Activated T-cell treated with anti-CD3 and anti-CD28 coated beads, Interleukin-2, amount 50 U/mL, for 48 hours (primary cell): ENCODE data around the gene APLNR.
A peak's percentile ranks its signal among the peaks of the same experiment; 100 is the strongest.
"Not testable (repeated sequence)": the region's sequence is repeated elsewhere in the genome, so short reads cannot be mapped to it uniquely, and the experiment has no call there.

Experiments
- DNase-seq, 2 experiments: peaks; one replicate each; pipeline ENCODE4 v3.0.0-alpha.2; 2020

APLNR gene

GRCh38 chr11:57237204-57237681, at the start of gene APLNR:
TSS of gene APLNR (minus strand) at chr11:57237250. CDS start at chr11:57237004, 246 bp downstream.
- DNase-seq = no peak

GRCh38 chr11:57283231-57283990, 46.4 kb upstream of the APLNR start:
- DNase-seq = no peak

DNA sequence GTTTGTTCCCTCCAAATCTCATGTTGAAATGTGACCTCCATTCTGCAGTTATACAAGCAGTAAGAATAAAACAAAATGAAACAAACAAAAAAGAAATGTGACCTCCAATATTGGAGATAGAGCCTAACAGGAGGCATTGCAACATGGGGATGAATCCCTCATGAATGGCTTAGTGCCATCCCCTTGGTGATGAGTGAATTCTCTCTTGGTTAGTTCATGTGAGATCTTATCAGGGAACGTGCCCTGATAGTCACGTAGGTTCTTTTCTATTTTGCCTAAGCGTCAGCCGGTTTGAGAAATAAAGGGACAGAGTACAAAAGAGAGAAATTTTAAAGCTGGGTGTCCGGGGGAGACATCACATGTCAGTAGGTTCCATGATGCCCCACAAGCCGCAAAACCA, 44.5 kb upstream of the APLNR start:
- not testable (repeated sequence) for DNase-seq

DNA sequence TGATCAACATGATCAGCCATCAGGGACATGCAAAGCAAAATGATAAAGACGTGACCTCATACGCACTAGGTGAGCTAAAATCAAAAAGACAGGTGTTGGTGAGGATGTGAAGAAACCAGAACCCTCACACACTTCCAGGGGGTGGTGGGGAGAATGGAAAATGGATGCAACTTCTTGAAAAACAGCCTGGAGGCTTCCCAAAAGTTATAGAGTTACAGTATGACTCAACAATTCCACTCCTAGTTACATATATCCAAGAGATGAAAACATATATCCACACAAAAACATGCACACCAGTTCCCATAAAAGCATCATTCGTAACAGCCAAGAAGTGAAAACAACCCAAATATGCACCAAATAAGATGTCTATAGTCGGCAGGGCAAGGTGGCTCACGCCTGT, 42.1 kb upstream of the APLNR start:
- DNase-seq = no peak

GRCh38 chr11:57278721-57279095, 41.7 kb upstream of the APLNR start:
- DNase-seq = no peak

DNA sequence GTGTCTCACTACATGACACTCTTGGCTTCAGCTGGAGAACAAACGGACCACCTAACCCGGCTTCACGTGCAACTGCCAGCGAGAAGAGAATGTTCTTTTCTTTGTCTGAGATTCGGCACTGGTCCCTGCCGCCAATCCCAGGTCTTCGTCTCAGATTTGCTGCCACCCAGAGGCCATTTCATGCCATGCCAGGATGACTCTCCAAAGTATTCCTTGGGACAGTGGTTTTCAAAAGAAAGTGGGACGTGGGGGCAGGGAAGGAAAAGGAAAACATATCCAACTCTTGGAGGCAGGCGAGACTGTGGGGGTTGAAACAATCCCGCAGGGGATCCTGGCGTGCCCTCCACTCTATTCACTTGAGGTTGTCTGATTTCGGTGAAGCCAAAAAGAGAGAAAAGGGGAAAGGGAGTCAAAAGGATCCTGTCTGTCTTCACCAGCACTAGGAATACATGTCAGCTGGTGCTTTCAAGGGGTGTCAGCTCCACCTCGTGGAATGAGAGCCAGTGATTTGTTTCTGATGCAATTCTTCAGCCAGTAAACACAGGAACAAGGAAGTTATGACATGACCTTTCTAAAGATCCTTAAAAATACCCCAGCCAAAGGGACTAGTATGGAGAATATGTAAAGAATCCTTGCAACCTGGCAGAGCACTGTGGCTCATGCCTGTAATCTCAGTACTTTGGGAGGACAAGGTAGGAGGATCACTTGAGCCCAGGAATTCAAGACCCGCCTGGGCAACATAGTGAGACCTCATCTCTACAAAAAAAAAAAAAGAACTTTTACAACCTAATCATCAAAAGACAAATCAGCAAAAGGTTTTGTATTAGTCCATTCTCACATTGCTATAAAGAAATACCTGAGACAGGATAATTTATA, 41.0 kb upstream of the APLNR start:
- DNase-seq = peak; percentile 57 to 58

- DNase-seq = no peak
Observed at GRCh38 chr11:57276971-57277675, 40.1 kb upstream of the APLNR start.

DNA sequence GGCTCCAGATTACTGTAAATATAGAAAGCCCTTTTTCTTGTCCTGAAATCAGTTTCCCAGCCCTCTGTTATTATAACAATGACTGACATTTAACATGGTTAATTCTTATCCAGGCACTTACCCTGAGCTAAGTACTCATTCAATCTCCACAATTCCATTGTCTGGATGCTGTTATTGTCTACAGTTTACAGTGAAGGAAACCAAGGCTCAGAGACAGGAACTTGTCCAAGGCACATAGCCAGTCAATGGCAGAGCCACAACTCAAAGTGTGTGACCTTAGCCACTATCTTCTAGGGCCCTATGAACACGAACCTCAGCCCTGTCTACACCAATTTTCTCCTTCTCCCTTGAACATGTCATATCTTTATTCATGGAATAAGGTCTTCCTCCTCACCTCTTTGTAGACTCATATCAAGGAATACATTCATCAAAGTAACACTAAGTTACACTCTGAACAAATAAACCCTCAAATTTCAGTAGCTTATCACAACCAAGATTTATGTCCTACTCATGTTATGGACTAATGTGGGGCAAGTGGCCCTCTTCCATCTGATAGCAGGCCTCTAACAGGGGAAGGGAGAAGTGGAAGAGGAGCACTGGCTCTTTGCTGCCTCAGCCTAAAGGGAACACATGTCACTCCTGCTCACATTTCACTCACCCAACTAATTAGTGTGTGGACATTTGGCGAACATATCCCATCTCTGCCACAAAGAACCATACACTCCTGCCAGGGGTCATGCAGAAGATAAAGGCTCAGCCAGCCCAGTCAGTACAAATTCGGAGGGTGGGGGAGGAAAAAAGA, 39.3 kb upstream of the APLNR start:
- DNase-seq = no peak

GRCh38 chr11:57275582-57275981, 38.5 kb upstream of the APLNR start:
- no peak for DNase-seq

DNA sequence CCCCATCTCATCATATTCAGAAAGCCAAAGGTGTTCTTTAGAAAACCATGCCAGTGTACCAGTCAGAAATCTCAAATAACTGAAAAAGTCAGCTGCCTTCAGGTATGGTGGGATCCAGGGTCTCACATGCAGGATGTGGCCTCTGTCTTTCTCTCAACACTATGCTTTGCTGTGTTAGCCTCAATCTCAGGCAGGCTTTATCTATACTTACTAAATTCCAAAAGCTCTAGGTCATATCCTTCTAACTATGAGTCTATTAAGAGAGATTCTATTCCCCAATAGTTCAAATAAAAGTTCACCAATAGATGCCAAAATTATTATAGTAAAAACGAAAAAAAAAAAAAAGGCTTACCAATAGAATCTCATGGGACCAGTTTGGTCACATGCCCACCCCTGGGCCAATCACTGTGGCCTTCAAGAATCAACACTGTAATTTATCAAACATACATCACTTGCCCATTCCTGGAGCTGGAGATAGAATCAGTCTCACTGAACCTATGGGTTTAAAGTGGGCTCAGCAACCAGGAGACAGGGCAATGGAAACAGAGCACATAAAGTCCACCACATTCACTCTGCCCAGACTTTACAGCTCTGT, 38.0 kb upstream of the APLNR start:
- DNase-seq = no peak

DNA sequence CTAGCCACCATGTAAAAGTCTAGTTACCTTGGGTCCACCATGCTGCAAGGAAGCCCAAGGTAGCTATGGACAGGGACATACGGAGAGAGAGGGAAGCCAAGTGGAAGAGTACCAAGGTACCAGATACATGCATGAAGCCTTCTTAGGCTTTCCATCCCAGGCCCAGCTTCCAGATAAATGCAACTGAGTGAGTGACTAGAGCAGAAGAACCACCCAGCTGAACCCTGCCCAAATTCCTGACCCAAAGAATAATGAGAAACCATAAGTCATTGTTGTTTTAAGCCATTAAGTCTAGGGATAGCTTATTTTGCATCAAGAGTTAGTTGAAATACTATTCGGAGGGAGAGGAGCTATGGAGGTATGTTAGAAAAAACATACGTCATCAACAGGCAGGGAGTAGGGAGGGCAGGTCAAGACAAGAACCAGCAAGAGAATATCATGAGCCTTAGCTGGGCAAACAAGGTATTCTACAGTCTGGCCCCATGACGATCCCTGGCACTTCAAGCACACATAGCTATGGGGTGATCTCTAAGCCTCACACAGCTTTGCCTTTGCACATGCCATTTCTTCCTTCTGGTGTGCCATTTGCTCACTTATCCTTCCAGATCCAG, 36.5 kb upstream of the APLNR start:
- no peak for DNase-seq

GRCh38 chr11:57269571-57270021, 32.5 kb upstream of the APLNR start:
- no peak for DNase-seq

DNA sequence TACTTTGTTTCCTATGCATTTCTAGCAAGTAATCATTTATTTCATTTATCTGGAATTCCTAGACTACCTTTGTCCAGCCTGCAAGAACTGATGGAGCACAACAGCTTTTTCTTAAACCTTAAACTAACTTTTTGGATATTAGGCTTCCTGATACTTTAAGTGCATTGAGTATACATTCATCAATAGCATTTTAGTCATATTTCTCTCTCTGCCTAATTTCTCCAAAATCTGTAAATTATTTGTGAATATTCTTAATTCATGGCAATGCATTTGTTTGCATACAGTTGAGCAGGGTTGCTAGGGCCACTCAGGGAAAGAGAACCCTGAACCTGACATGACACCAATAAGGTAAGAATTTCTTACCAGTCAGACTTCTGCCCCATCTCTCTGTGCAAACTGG, 29.1 kb upstream of the APLNR start:
- DNase-seq = no peak

GRCh38 chr11:57263351-57263750, 26.3 kb upstream of the APLNR start:
- DNase-seq = no peak

DNA sequence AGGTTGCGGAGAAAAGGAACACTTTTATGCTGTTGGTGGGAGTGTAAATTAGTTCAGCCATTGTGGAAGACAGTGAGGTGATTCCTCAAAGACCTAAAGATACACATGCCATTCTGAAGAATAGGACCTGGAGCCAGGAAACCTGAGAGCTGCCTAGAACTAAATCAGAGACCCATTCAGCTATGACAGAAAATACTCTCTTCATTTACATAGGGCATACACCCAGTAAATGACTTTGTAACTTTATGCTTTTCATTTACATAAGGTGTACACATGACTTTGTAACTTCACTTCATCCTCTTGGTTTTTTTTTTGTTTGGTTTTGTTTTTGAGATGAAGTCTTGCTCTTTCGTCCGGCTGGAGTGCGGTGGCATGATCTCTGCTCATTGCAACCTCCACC, 25.1 kb upstream of the APLNR start:
- no peak for DNase-seq

DNA sequence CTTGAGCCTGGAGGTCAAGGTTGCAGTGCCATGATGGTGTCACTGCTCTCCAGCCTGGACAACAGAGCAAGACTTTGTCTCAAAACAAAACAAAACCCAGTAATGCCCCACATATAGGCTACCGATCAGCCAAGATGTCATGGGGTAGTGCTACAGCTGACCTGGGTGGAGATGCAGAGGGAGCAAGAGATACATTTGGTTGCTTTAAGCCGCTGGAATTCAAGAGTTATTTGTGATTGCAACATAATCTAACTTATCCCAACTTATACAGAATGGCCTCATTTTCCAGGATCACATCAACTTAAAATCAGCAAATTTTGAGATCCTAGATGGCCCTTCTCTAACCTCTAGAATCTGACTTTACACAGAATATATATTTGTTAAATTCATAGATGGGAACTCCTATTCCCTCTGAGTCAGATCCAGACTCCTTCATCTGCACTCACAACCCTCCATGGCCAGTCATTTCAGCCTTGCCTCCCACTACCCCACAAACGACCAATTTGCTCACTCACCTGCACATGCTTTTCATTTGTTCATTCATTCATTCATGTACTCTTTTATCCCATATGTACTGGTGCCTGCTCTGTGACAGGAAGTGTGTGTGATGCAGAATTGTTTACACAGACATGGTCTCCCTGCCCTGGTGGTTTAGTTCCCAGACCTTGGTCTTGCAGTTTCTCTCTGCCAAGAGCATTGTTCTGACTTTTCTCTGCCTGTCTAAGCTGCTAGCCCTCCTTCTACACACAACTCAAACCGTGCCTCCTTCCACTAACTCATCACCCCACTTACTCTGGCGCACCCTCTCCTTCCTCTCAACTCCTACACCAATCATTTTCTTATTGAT, 24.1 kb upstream of the APLNR start:
- no peak for DNase-seq

DNA sequence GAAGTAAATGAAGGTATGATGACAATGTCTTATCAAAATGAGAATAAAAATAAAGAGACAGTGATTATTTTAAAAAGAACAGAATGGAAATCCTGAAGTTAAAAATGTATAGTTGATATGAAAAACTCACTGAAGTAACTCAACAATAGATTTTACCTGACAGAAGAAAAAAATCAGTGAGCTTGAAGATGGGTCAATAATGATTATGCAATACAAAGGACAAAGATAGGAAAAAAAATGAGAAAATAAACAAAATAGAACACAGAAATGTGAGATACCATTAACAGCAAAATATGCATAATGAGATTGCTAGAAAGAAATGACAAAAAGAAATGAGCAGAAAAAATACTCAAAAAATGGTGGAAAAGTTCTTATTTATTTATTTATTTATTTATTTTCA, 19.1 kb upstream of the APLNR start:
- no peak for DNase-seq

DNA sequence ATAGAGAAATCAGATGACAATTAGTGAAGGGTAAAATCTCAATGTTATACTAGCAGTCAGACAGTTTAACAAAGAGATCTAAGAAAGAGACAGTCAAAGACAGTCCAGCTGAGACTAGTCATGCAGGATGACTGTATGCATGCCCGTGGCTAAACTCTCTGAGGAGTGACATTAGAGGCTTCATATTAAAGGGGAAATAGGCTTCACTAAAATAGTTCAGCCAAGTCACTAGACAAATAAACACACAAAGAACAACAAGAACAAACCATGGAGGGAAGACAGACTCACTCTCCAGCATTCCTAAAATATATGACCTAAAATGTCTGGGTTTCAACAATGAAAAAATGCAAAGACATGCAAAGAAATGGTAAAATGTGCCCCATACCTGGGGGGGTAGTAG, 18.6 kb upstream of the APLNR start:
- no peak for DNase-seq

DNA sequence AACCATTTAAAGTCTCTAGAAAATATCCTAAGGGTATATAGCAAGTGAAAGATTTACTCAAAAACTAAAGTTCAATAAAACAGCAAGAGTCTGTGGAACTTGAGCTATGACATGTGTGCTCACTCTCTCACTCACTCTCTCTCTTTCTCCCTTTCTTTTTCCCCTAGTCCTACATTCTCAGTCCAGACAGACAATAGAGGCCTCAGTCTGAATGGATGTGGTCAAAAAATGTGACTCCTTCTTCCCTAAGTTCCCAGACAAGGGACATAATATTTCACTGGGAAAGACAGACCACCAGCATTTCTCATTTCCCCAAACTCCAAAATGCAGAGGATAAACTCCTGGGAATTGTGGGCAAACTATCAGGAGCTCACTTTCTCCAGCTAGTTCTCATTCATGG, 17.6 kb upstream of the APLNR start:
- no peak for DNase-seq

DNA sequence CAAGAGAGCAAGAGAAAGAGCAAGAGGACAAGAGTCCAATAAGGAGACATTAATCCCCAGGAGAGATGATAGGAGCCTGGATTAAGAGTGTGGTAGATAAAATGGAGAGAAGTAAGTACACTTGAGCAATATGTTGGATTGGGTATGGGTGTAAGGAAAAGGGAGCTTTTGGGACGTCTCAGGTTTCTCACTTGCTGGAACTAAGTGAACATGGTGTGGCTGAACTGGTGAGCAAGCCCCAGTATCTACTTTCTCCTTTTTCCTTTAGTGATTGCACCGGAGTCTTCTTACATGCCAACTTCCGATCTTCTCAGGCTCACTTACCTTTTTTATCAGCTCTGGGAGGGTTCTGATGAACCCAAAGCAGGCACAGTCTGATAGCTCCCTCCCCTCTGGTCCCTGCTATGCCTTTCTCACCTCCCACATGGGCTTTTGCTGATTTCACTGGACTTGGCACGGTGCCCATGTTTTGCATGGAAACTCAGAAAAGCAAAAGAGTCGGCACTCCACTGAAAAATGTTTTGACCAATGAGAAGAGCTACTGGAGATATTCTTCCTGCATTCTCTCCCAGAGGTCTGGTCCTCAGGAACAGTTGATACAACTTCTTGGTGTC, 14.5 kb upstream of the APLNR start:
- no peak for DNase-seq
